Thyroid gland (tissue), 4 donors: ENCODE measurements around the gene ZNF14.

Experiments used
- CTCF ChIP-seq, 6 experiments: fragments of 200-600 bp in 3 of 6; fragments of 450-650 bp in 3 of 6; sonication (generic) in 3 of 6; IDR thresholded peaks; one replicate each; pipeline ENCODE4 v1.5.1; 2016 to 2019; ENCODE audit warnings: antibody characterized with exemption in 6 of 6, mild to moderate bottlenecking in 2 of 6, inconsistent platforms in 1 of 6, moderate library complexity in 1 of 6
- POLR2A ChIP-seq, 2 donors: fragments of 450-650 bp; IDR thresholded peaks; one replicate each; pipeline ENCODE4 v1.6.1; 2017; ENCODE audit warnings: antibody characterized with exemption in 2 of 2, mild to moderate bottlenecking in 2 of 2, moderate library complexity in 1 of 2

GRCh38 chr19:19740755-19741154 is 7.8 kb upstream of the ZNF14 start:
- TF ChIP-seq CTCF (IDR thresholded peaks at IDR 0.05), result no peak
- no peak for TF ChIP-seq POLR2A (IDR thresholded peaks at IDR 0.05)
